CD4-positive, alpha-beta T cell treated with Interleukin-17A for 4 hours (primary cell): ENCODE results near the gene MYOF.
"Not testable (repeated sequence)": the region's sequence is repeated elsewhere in the genome, so short reads cannot be mapped to it uniquely, and the experiment has no call there.

Experiments used
- DNase-seq: peaks from one replicate; pipeline ENCODE4 v3.0.0-alpha.2; 2020; ENCODE audit warnings: mixed read lengths

Gene MYOF

GRCh38 chr10:93456480-93456879, 25.7 kb downstream of the MYOF start:
- no peak for DNase-seq

- no peak for DNase-seq
Observed at GRCh38 chr10:93454736-93455135, 27.4 kb downstream of the MYOF start.

DNA sequence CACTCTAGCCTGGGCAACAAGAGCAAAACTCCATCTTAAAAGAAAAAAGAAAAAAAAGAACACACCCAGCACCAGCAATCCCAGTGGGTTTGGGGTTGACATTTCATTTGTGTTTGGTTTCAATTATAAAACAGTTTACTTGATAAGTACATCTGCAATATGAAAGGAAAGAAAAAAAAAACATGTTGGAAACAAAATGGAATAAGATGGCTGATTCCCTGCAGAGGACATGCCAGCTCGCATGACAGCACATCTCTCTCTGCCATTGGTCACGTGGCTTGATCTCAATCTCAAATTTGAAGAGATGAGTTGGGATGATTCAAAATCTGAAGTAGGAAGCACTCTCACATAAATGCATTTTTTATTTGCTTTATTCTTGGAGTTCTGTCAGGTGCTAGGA, 28.0 kb downstream of the MYOF start:
- no peak for DNase-seq

GRCh38 chr10:93452143-93452542, 30.0 kb downstream of the MYOF start:
- DNase-seq, result no peak

- no peak for DNase-seq
Observed at GRCh38 chr10:93451244-93451947, 30.7 kb downstream of the MYOF start.

- DNase-seq, result no peak
Observed at GRCh38 chr10:93447970-93448369, 34.2 kb downstream of the MYOF start.

GRCh38 chr10:93447019-93447418, 35.1 kb downstream of the MYOF start:
- DNase-seq, result no peak

GRCh38 chr10:93445978-93446720, 36.0 kb downstream of the MYOF start:
- no peak for DNase-seq

GRCh38 chr10:93445097-93445960, 36.8 kb downstream of the MYOF start:
- no peak for DNase-seq

GRCh38 chr10:93443481-93443880, 38.7 kb downstream of the MYOF start:
- DNase-seq, result no peak

DNA sequence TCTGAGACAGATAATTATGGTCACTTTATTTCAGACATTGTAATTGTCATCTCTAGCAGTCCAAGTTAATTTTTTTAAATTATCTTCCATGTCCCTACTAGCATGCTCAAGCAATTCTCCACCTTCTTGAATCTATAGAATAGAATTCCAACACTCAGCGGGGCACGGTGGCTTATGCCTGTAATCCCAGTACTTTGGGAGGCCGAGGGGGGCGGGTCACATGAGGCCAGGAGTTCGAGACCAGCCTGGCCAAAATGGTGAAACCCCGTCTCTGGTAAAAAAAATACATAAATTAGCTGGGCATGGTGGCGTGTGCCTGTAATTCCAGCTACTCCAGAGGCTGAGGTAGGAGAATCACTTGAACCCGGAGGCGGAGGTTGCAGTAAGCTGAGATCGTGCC, 39.4 kb downstream of the MYOF start:
- not testable (repeated sequence) for DNase-seq

GRCh38 chr10:93440591-93441091, 41.5 kb downstream of the MYOF start:
- no peak for DNase-seq

DNA sequence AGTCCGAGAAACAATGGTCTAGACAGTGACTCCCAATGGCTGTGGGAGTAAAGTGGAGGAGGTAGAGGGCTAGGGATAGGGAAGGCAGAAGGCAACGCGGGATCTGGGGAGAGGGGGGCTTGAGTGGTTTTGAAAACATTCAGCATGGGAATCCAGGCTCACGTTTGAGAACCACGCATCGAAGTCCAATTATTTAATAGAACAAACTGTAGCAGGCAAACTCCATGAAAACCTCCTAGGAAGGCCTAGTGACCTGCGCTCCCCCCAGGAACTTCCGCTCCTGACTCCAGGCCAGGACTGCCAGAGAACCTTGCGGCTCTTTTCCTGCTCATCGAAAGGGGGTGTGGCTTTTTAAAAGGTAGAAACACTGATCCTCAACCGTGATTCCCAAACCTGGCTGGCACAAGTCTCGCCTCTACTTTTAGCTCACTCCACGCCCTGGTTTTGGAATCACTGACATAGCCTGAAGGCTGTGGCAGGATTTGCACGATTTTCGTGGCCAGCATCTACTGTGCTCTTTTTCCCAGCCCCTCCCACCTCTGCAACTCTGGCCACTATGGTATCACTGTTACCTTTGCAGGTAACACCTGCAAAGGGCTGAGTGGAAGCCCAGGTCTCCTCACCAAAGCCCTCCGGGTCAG, 43.4 kb downstream of the MYOF start:
- DNase-seq, result no peak

DNA sequence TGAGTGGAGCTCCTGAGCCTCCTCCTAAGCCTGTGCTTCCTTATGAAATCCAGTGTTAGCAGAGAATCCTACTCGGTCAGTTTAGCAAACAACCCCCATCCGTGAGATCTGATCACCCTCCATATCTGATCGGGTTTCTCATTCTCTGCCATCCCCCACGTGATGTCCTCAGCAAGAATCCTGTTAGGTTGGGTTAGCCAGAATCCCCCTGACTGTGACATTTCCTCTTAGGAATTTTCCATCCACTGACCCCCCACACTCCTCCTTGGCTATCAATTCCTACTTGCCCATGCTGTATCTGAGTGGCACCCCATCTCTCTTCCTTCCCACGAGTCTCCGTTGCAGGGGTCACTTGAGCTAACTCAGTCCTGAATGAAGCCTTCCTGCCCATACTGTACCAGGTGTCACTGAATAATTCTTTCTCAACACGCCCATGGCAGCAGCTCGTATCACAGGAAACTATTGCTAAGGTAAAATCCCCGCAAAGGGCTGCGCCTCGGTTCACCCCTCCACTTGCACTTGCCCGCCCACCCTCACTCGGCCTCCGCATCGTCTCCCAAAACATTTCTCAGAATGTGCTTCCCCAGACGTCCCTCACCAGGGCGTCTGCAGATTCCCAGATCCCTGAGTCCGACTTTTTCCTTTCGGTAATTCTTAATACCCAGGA, 44.1 kb downstream of the MYOF start:
- DNase-seq, result no peak

DNA sequence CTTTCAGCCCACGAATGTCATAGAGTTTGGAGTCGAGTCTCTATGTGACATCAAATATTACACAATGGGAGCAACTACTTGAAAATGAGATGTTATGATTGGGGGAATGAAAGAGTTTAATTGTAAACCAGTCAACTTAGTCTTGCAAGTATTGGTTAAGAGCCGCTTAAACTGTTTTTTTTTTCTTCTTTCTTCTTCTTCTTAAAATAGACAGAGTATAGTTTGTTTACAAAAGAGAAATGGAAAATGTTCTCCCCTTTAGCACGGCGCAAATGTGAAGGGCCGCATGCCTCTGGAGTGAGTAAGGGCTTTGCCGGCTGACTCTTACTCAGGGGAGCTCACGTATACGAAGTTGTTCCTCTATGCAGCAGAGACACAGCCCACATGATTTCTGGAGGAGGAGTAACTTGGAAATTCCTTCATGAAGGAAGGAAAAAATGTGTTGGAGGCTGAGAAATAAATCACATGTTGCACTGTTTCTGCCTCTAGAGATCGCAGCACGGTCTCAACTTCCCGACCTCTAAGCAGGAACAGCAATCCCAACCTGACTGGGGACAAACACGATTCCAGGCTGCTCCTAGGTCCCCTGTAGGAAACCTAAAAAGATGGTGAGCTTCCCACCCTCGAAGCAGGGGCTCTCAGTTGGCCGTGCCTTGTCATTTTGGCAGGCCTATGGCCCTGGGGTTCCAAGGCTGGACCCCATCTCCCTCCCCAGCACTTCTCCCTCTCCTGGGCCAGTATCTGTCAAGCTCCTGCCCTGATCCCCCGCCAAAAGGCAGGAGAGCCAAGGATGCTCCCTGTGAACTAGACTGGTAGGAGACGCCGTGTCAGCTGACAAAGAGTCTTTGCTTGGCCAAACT, 44.8 kb downstream of the MYOF start:
- DNase-seq, result no peak

GRCh38 chr10:93436591-93437085, 45.5 kb downstream of the MYOF start:
- no peak for DNase-seq

DNA sequence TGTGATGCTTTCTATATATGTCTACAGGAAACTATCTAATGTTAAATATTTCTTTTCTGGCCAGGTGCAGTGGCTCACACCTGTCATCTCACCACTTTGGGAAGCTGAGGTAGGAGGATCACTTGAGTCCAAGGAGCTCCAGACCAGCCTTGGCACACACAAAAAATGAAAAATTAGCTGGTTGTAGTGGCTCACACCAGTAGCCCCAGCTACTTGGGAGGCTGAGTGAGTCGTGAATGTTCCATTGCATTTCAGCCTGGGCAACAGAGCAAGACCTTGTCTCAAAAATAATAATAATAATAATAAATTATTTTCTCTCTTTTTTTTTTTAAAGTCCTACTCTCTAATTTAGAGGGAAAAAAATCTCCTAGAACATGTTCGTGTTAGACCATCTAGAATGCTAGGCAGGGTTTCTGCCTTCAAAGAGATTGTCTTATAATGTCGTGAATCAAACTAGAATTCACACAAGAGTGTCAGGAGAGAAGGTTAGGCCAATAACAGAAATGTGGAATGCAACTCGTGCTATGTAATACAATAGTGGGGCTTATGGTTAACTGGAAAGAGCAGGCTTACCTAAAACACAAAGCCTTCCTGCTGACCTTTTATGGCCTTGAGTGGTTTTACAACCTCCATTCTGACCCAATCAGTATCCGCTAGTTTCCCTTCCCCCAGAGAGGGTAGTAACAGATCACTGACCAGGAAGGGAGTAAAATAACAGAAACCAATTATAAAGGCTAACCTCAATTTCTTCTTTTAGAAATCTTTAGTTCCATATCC, 46.3 kb downstream of the MYOF start:
- DNase-seq, result no peak

DNA sequence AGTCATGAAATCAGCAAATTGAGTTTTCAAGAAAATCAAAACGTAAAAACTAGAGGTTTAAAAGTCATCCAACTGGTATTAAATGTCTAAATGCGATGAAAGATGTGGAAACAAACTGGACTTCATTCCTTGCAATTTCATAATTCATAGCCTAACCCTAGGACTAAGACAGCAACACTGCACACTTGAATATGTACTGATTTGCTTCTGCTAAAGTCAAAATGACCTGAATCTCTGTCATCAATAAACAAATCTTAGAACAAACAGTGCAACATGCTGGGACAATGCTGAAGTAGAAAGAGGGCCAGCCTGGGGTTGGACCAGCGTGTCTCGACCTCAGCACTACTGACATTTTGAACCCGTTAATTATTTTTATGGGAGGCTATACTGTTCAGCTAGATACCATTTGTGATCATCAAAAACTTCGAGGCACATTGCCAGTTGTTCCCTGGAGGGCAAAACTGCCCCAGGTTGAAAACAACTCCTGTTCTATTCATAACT, 47.1 kb downstream of the MYOF start:
- DNase-seq, result no peak

DNA sequence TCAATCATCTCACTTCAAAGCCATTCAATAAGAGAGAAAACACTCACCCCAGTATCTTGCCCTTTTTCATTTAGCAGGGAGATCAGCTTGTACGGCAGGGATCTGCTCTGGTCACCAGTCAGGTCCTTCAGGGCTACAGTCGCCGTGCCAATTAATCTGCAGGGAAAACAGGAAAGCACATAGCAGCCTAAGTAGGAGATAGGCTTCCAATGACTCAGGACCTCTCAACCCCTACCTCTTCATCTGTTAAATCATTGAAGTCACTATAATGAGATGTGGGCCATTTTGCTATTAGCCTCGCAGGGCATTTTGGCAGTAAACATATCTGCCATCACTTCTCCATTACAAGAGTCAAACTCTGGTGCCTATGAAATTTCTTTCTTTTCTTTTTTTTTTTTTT, 50.8 kb downstream of the MYOF start:
- no peak for DNase-seq

GRCh38 chr10:93425861-93426260, 56.3 kb downstream of the MYOF start:
- no peak for DNase-seq
